GM19043 (cell line): Measurements from ENCODE around the gene ANKRD1.
"Not testable (repeated sequence)": the region's sequence is repeated elsewhere in the genome, so short reads cannot be mapped to it uniquely, and the experiment has no call there.

Source experiments
- ATAC-seq: cut with Tn5 transposase; IDR thresholded peaks from one replicate; pipeline ENCODE4 v1.9.1; 2021; ENCODE audit warnings: low read depth; ENCODE audit not compliant: unreplicated experiment

Gene ANKRD1

DNA sequence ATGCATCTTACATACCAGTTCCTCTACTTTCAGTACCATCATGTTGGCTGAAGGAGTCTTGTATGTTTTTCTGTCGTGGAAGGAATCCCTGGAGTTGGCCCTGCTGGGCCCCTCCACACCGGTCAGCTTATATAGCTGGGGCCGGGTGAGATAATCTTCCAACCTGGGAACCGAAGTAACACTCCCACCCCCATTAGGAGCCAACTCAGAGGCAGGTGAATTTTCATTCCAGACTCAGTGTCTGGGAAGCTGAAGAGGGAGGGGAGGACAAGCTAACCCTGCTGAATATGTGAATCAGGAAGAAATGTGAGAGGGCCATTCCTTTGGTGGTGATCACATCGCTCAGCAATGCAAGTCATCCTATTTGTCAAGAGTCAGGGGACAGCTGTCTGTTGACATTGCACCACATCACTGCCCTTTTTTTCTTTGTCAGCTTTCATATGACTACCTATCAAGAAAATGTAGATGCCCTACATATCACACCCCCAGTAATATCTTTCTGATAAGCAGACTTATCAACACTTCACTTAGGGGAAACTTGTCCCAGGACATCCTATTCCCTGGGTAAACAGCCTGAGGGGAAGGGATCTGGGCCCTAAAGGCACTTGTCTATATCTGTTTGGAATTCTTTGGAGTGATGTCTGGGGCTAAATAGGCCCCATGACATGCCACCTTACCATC is at the start of gene ANKRD1:
Gene ANKRD1, minus strand, starts transcription at position 102 of the 681 bp plus-strand sequence. Its CDS starts 60 bp downstream, at position 42.
- no peak for ATAC-seq

DNA sequence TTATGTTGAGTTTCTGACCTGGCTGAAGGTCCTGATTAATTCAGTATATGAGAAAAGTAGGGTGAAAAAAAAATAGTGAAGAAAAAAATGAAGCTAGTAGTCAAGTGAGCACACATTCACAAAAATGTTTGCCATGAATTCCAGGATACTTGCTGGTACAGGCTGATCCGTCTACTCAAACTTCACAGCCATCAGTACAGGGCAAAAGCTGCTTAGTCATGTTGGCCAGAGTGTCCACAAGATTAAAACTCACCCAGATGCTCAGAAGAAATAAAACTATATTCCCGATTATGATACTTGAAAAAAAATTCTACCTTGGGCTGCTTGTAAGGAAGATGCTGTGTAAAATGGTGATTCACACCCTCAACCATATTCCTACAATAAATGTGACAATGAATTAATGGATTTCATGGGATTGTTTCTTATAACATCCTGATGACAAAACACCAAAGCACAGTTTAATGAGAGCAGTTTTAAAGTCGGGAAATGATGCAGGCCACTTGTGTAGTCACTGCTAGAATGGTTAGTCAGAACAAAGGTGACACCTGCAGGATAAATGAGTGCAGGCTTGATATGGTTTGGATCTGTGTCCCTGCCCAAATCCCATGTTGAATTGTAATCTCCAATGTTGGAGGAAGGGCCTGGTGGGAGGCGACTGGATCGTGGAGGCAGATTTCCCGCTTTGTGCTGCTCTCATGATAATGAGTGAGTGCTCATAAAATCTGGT is 49.2 kb upstream of the ANKRD1 start:
- ATAC-seq: no peak

DNA sequence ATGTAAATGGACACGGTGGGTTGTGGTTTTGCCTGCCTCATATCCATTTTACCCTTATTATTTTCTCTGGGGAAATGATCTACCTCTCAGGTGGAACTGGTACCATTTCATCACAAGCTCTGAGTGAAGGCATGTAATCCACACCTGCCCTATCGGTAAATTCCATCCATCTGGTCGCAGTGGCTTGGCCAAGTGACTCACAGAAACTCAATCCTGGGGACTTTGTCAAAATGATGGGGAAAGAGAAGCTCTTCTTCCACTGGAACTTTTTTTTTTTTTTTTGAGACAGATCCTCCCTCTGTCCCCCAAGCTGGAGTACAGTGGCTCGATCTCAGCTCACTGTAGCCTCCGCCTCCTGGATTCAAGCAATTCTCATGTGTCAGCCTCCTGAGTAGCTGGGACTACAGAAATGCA is 48.2 kb upstream of the ANKRD1 start:
- no peak for ATAC-seq

DNA sequence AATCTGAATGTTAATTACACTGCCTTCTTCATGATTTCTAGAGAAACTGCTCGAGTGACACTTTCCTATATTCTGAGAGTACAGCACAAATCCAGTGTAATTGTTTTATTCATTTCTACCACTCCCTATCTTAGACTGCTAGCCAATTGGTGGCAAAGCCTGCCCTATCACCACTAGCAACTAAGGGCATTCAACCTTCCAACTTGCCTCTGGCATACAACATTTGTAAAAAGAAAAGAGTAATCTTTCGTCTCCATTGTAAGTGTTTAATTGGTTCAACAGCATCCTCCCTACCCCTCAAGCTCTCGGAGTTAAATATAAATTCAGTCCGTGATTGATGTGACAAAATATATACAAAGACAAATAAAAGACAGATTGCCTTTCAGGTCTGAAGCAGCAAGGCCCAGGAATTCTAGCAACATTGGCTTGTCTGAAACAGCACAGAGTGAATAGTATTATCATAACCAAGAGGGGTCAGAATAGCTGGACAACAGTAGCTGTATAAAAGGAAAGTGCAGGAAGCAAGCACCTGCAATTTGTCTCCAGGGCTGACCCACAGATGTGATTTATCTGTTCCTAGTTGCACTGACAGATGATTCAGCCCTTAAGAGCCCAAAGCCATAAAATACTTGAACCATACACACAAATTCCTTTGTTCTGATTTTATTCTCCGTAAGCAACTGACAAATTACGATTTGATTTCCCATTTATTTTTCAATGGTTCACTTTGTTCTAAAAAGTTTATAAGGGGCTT is 47.6 kb upstream of the ANKRD1 start:
- no peak for ATAC-seq

DNA sequence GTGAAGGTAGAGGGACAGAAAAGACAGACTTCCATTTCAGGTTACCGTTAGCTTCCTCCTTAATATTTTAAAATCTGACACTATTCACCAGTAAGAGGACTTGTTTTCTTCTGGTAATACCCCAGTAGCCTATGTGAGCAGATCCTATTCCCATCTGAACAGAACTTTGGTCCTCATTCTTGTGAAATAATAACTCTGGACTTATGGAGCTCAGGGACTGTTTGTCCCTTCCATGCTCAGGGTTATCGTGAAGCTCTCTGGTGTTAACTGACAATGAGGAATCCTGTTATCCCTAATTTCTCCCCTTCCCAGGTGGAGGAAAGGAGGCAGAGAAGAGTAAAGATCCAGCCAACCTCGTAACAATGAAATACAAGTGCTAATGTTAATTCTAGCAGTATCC is 47.0 kb upstream of the ANKRD1 start:
- ATAC-seq: no peak

DNA sequence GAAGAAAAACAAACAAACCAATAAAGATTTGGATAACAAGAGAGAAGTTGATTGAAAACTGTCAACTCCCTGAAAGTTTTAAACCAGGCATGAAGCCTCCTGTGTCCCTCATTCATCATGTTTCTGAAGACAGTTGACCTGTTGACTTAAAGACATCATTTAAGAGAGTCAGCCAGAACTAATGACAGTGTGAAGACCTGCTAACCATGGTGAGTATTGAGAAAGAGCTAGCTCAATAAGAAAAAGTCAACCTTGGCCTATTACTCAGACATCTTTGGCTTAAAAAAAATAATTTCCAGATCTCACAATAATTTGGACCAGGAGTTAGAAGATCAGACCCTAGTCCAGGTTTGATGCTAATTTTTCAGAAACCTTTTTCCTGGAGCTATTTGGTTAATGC is 45.3 kb upstream of the ANKRD1 start:
- ATAC-seq: no peak

DNA sequence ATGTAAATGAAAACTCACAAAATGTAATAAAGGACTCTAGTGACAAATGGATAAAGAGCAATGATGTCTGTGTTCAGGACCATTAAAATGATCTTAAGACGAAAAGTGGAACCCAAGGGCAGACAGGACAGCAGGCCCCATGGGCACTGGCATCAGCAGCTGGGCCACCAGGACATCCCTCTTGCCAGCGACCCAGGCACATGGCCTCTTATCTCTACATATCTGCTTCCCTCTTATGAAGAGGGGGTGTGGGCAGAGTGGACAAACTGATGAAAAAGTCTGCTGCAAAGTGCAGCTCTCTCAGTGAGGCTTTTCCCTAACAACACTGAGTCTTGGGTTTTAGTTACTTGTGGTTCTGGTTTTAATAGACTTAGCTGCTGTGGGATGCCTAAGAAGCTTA is 44.8 kb upstream of the ANKRD1 start:
- ATAC-seq: no peak

DNA sequence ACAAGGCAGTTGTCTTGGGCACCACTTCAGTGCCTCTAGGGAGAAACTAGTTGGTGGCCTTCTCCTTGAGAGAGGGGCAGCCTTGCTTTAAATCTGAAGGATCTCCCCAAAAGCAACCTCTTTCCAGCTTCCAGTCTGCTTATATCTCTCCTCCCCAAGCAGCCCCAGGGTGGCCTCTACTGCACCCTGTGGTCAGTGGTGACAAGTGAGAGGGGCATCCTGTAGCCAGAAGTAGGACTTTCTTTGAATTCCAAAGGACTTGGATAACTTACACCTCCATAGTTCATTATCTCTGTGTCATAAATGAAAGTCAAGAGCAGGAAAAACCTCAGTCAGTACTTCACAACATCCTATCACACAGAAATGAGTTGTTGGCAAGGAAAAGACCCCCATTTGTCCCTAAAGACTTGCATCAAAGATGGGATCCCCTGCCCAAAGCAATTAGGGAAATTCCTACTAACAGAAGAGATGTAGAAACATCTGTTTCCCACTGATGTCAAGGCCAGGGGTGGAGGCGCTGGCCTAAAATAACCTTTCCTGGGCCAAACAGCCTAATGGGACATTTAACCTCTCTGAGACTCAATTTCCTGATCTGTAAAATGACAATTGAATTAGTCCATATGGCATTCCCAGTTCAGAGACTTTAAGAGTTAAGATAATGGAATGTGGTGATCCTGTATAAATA is 44.0 kb upstream of the ANKRD1 start:
- no peak for ATAC-seq

DNA sequence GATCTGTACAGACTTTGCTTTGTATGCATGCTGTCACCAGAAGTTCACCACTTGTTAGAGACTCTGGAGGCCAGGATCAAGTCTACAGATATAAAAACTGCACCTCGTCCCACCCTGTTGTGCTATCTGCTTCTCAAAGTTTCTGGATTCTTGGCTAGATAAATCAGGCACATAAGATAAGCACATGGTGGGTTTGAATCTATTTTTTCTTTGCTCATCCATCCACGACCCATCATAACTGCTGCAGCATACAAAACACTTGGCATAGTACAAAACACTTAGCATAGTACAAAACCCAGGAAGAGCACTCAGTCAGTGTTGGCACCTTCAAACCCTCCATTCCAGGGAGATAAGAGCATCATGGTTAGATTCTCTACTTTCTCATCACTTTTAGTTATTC is 42.4 kb upstream of the ANKRD1 start:
- ATAC-seq: no peak

DNA sequence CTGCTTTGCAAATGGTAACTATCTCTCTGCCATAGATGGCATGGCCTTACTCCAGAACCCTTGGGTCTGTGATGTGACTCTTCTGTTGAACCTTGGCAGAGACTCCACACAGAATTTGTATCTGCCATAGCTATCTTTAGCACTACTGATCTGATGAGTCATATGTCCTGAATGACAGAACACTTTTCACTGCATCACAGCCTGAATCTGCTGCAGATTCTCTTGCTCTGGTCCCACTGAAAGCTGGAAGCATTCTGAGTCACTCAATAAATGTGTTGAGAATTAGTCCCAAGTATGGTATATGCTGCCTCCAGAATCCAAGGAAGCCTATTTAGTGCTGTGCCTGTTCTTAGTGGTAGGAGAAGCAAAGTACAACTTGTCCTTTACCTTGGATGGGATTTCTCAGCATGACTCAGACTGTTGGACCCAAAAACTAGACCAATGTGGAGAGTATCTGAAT is 39.5 kb upstream of the ANKRD1 start:
- no peak for ATAC-seq

DNA sequence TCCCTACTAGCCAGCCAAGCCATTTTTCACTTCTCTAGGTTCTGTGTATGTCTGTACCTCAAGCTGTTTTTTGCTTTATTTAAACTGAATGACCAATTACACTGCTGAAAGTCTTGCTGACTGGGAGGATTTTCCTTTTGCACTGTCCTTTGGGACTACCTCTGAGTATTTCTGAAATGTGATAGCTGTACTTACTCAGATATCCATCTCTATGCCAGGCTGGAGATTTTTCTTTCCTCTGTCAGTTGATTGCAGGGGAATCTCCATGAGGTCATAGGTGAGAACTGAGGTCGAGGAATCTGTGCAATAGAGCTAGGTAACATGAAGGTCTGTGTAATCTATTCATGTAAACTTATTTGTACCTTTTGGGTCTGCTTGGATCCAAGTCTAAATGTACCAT is 38.9 kb upstream of the ANKRD1 start:
- no peak for ATAC-seq

DNA sequence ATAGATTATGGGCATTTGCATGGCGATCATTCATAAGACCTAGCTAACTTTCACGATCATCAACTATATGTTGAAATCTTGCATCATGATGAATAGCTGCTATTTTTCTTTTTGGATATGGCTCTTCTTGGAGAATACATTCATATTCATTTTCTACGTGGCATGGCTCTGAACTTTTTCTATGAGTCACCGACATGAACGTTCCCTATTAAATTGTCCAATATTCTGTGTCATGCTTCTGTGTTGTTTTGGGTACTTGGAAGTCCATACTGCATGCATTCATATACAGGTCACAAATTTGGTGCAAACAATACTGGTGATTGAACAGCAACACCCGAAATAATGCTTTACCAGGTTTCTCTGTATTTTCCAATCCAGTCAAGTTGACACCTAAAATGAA is 37.9 kb upstream of the ANKRD1 start:
- no peak for ATAC-seq

DNA sequence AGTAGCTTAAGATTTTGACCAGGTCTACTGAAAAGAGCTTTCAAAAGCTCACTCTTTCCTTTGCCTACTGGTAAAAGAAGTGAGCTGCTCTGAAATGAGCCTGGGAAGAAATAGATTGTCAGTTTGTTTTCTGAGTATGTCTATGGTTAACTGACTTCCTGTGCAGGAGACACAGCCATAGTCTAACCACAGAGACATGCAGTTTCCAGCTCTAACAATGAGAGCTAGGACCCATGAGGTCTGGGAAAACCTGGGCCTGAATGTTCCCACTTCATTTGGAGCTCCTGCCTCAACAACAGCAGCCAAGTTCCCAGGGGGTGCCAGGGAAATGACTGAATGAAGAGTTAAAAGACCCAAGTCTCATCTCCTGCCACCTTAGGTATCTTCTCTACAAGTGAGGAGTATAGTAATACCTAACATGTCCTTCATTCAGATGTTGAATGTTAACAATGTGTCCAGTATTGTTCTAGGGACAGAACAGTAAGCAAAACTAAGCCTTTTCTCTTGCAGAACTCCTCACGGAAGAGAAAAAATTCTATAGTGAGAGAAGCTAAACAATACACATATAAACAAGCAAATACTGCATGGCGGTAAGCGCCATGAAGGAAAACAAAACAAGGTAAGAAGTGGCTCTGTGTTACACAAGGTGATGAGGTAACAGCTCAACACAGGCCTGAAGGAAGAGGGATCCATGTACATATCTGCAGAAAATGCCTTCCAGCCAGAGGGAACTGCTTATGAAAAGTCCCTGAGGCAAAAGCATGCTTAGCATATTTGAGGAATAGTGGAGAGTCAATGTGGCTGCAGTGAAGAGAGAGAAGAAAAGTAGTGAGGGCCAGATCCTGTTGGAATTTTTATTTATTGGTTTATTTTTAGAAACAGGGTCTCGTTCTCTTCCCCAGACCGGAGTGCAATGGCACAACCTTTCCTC is 26.4 kb upstream of the ANKRD1 start:
- peak; percentile 91 for ATAC-seq

DNA sequence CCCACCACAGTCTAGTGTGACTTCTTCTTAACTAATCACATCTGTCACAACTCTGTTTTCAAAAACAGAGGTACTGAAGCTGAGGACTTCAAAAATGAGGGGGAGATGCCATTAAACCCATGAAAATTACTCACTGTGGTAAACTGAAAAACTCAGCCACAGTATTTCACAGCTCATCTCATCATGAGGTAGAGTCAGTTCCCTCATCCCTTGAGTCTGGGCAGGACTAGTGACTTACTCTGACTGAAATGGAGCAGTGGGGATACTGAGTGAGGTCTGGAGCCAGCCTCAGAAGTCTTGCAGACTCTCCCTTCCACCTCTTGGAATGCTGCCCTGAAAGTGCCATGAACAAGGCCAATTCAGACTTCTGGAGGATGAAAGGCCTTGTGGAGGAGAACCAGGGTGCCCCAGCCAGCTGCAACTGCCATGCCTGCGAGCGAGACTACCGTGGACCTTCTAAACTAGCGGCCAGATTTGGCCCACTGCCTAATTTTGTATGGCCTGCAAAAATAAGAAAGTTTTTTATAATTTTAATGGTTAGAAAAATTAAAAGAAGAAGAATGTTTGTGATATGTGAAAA is 24.7 kb upstream of the ANKRD1 start:
- no peak for ATAC-seq

DNA sequence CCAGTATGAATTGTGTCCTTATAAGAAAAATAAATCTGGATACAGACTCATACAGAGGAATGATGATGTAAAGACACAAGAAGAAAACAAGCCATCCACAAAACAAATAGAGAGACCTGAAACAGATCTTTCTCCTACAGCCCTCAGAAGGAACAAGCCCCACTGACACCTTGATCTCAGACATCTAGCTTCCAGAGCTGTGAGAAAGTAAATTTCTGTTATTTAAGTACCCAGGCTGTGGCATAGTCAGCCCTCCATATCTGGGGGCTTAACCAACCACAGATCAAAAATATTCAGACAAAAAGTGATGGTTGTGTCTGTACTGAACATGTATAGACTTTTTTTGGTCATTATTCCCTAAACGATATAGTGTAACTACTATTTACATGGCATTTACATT is 23.9 kb upstream of the ANKRD1 start:
- no peak for ATAC-seq

DNA sequence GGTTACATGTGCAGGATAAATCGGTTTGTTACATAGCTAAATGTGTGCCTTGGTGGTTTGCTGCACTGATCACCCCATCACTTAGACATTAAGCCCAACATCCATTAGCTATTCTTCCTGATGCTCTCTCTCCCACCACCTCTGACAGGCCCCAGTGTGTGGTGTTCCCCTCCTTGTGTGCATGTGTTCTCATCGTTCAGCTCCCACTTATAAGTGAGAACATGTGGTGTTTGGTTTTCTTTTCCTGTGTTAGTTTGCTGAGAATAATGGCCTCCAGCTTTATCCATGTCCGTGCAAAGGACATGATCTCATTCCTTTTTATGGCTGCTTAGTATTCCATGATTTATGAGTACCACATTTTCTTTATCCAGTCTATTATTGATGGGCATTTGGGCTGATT is 22.1 kb upstream of the ANKRD1 start:
- not testable (repeated sequence) for ATAC-seq

DNA sequence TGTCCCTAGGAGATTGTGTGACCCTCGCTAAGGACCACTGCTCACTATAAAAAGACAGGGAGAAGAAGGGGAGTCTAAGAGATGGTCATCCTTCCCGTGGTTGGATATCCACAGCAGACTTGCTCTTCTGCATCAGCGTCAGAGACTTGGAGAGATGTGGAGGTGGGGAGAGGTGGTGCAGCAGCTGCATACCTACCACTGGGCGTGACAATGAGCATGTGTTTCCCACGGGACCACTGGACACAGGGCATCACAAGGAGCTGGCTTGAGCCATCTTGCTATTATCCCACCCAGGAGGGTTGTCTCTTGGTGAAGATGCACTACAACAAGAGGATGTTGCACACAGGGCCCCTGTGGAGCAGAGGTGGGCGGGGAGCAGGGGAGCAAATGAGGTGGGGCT is 18.8 kb upstream of the ANKRD1 start:
- ATAC-seq: no peak

DNA sequence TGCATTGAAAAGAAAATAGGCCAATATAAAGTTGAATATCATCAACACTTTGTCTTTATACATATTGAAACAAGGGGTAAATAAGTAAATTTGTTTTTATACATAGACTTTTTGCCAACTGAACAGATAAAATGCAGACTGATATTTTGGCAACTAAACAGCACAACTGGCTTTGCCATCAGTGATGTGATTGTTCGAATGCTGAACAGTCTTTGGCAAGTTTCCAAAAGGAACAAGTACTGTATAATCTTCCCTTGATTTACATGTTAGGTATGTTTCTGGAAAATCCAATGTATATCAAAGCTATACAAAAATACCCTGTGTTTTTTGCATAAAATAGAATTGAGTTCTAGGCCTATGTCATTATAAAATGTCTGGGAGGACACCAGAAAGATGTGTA is 18.2 kb upstream of the ANKRD1 start:
- ATAC-seq: no peak

DNA sequence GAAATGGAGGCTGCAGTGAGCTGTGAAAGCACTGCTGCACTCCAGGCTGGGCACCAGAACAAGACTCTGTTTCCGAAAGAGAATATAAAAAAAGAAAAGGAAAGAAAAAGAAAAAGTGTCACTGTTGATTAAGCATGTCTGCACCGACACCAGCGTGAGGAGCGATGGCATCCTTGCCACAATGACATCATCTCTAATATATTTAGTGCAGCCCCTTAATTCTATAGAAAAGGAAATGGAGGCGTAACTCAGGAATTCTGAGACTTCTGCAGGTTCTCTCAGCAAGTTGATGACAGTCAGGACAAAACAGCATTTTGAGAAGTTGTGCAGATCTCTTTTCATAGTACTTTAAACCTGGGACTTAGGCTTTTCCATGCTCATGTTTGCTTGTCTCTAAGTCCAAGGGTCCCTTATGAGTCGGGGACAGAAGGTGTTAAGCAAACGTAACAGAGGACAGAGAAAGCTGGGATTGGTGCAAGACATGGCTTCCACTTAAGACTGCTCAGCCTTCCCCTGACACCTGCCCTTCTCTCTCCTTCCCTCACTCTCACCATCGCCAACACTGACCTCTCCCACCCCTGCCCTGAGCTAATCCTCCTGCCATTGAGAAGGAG is 16.9 kb upstream of the ANKRD1 start:
- ATAC-seq: no peak
